ENCODE measurements around the gene CPS1. TPM values are rescaled to one million over a fixed set of nuclear protein-coding genes. Genes with fewer than 3 reads are reported as not detected.

Gene CPS1
- total RNA-seq, 1 donor from 2014 or later: 4.6 TPM

- Mint-ChIP-seq H3K4me1 (ENCODE audit: low read depth) (no peaks in the 10 kb centered on the region), H3K9me3 (ENCODE audit: low read depth) (no peaks in the 10 kb centered on the region), H3K4me3 (ENCODE audit: unreplicated experiment) (no peak overlapping the region), H3K36me3 (ENCODE audit: low read depth) (no peaks in the 10 kb centered on the region), H3K27ac (ENCODE audit: unreplicated experiment) (no peak overlapping the region), H3K27me3 (ENCODE audit: low read depth) (no peaks in the 10 kb centered on the region)
- no peak for TF ChIP-seq CTCF (IDR thresholded peaks at IDR 0.05)
- no peak for DNase-seq (ENCODE audit: low spot score)
Observed at GRCh38 chr2:210611466-210611865, 55.1 kb downstream of the CPS1 start.

- no peak overlapping the region for H3K4me3 Mint-ChIP-seq (ENCODE audit: unreplicated experiment)
- H3K27ac Mint-ChIP-seq (ENCODE audit: unreplicated experiment): no peak overlapping the region
- H3K36me3 Mint-ChIP-seq (ENCODE audit: low read depth): no peaks in the 10 kb centered on the region
- DNase-seq (ENCODE audit: low spot score): no peak
- no peak for TF ChIP-seq CTCF (IDR thresholded peaks at IDR 0.05)
- no peaks in the 10 kb centered on the region for H3K27me3 Mint-ChIP-seq (ENCODE audit: low read depth)
- no peaks in the 10 kb centered on the region for H3K9me3 Mint-ChIP-seq (ENCODE audit: low read depth)
- H3K4me1 Mint-ChIP-seq (ENCODE audit: low read depth): peaks cover 3% of the 10 kb centered on the region
Observed at GRCh38 chr2:210616074-210616473, 59.7 kb downstream of the CPS1 start.

GRCh38 chr2:210617318-210617717 is 60.9 kb downstream of the CPS1 start:
- no peak overlapping the region for H3K27ac Mint-ChIP-seq (ENCODE audit: unreplicated experiment)
- H3K4me3 Mint-ChIP-seq (ENCODE audit: unreplicated experiment): no peak overlapping the region
- DNase-seq (ENCODE audit: low spot score): no peak
- H3K27me3 Mint-ChIP-seq (ENCODE audit: low read depth): no peaks in the 10 kb centered on the region
- peaks cover 3% of the 10 kb centered on the region for H3K4me1 Mint-ChIP-seq (ENCODE audit: low read depth)
- H3K9me3 Mint-ChIP-seq (ENCODE audit: low read depth): no peaks in the 10 kb centered on the region
- no peak for TF ChIP-seq CTCF (IDR thresholded peaks at IDR 0.05)
- no peaks in the 10 kb centered on the region for H3K36me3 Mint-ChIP-seq (ENCODE audit: low read depth)

GRCh38 chr2:210617732-210618330 is 61.4 kb downstream of the CPS1 start:
- peak; percentile 89 for TF ChIP-seq CTCF (IDR thresholded peaks at IDR 0.05)
- Mint-ChIP-seq H3K36me3 (ENCODE audit: low read depth) (no peaks in the 10 kb centered on the region), H3K4me3 (ENCODE audit: unreplicated experiment) (no peak overlapping the region), H3K4me1 (ENCODE audit: low read depth) (peaks cover 3% of the 10 kb centered on the region), H3K27ac (ENCODE audit: unreplicated experiment) (no peak overlapping the region), H3K27me3 (ENCODE audit: low read depth) (no peaks in the 10 kb centered on the region), H3K9me3 (ENCODE audit: low read depth) (no peaks in the 10 kb centered on the region)
- no peak for DNase-seq (ENCODE audit: low spot score)

GRCh38 chr2:210620456-210620855 is 64.1 kb downstream of the CPS1 start:
- H3K27me3 Mint-ChIP-seq (ENCODE audit: low read depth): no peaks in the 10 kb centered on the region
- no peaks in the 10 kb centered on the region for H3K36me3 Mint-ChIP-seq (ENCODE audit: low read depth)
- H3K4me3 Mint-ChIP-seq (ENCODE audit: unreplicated experiment): no peak overlapping the region
- H3K27ac Mint-ChIP-seq (ENCODE audit: unreplicated experiment): no peak overlapping the region
- H3K4me1 Mint-ChIP-seq (ENCODE audit: low read depth): peaks cover 3% of the 10 kb centered on the region
- no peak for TF ChIP-seq CTCF (IDR thresholded peaks at IDR 0.05)
- DNase-seq (ENCODE audit: low spot score): no peak
- no peaks in the 10 kb centered on the region for H3K9me3 Mint-ChIP-seq (ENCODE audit: low read depth)
